HG03432 (cell line): ENCODE measurements around the gene TES.
"Not testable (repeated sequence)": the region's sequence is repeated elsewhere in the genome, so short reads cannot be mapped to it uniquely, and the experiment has no call there.

ENCODE experiments used
- ATAC-seq: cut with Tn5 transposase; IDR thresholded peaks from one replicate; pipeline ENCODE4 v1.9.1; 2021; ENCODE audit warnings: mild to moderate bottlenecking, moderate library complexity; ENCODE audit not compliant: unreplicated experiment

TES gene

GRCh38 chr7:116279217-116279616 lies 68.9 kb downstream of the TES start:
- ATAC-seq = no peak

GRCh38 chr7:116280803-116281202 lies 70.5 kb downstream of the TES start:
- ATAC-seq = no peak

DNA sequence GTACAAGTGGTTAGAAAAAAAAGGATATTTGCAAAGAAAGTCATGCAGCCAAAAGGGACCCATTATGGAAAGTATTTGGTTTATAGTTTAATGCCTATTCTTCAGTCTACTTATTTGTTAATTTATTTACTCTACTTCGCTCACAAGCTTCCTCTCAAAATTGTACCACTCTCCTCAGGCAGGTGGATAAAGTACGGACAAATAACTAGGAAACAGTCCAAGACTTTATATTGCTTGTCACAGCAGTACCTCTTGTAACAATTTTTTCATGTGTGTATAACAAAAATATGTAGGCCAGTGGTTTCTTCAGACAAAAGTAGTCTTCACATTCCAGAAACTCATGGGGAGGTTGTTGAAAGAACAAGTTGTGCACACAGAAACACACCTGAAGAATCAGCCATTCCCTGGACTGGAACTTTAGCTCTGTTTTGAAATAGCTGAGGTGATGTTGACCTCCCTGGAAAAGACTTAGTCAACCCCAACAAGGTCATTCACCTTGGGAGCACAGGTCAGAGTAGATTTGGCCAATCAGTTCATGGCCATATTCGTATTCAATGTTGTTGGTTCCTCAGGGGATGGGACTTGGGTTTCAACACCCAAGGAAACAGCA lies 73.4 kb downstream of the TES start:
- no peak for ATAC-seq

DNA sequence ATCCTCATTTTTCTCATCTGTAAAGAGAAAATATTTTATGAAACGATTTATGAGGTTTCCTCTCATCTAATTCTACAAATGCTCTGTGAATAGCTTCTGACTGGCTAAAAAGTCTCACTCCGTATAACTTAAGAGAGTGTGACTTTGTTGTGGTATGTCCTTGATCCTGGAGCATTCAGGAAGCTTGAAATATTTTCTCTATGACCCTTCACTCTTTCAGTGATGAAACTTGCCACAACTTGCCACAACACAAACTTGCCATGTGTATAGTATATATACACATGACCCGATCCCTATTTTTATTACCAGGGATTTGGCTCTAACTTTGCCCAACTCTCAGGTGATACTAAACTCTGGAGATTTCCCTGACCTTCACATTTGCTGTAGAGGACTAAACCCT lies 74.1 kb downstream of the TES start:
- no peak for ATAC-seq

- no peak for ATAC-seq
Observed at GRCh38 chr7:116285252-116285651, 74.9 kb downstream of the TES start.

- ATAC-seq = no peak
Observed at GRCh38 chr7:116290740-116291139, 80.4 kb downstream of the TES start.

DNA sequence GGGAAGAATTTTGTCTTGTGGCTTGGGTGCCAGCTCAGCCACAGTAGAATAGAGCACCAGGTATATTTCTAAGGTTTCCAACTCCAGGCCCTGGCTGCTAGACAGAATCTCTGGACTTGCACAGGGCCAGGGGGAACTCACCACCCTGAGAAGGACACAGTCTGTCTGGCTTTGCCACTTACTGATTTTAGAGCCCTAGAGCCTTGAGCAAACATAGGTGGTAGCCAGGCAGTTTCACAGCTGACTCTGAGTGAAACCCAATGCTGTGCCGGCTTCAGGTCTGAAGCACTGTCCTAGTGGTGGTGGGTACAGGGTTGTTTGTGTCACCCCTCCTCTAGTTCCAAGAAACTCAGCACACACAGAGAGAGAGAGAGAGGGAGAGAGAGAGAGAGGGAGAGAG lies 81.6 kb downstream of the TES start:
- no peak for ATAC-seq

- no peak for ATAC-seq
Observed at GRCh38 chr7:116292381-116292780, 82.0 kb downstream of the TES start.

DNA sequence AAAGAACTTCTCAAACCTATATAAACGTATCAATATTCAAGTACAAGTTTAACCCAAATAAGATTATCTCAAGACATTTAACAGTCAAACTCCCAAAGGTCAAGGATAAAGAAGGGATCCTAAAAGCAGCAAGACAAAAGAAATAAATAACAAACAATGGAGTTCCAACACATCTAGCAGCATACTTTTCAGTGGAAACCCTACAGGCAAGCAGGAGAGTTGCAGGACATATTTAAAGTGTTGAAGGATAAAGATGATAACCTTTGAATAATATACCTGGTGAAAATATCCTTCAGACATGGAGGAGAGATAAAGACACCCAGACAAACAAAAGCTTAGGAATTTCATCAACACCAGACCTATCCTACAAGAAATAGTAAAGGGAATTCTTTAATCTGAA lies 82.8 kb downstream of the TES start:
- no peak for ATAC-seq

DNA sequence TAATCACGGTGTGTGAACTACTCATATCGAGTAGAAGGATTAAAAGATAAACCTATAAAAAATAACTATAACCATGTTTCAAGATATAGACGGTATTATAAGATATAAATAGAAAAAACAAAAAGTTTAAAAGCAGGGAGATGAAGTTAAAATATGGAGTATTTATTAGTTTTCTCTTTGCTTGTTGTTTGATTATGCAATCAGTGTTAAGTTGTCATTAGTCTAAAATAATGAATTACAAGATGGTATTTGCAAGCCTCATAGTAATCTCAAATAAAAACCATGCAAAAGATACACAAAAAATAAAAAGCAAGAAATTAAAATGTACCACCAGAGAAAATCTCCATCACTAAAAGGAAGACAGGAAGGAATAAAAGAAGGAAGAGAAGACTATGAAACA lies 83.3 kb downstream of the TES start:
- ATAC-seq = no peak

DNA sequence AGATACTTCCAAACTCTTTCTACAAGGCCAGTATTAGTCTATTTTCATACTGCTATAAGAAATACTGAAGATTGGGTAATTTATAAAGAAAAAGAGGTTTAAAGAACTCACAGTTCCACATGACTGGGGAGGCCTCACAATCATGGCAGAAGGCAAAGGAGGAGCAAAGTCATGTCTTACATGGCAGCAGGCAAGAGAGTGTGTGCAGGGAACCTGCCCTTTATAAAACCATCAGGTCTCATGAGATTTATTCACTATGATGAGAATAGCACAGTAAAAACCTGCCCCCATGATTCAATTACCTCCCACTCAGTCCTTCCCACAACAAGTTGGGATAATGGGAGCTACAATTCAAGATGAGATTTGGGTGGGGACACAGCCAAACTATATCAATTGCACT lies 85.6 kb downstream of the TES start:
- ATAC-seq = not testable (repeated sequence)

DNA sequence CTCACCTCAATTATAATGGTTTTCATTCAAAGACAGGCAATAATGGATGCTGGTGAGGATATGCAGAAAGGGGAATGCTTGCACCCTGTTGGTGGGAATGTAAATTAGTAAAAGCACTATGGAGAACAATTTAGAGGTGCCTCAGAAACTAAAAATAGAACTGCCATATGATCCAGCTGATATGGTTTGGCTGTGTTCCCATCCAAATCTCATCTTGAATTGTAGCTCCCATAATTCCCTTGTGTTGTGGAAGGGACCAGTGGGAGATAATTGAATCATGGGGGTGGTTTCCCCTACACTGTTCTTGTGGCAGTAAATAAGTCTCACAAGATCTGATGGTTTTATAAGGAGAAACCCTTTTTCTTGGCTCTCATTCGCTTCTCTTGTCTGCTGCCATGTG lies 87.7 kb downstream of the TES start:
- no peak for ATAC-seq

DNA sequence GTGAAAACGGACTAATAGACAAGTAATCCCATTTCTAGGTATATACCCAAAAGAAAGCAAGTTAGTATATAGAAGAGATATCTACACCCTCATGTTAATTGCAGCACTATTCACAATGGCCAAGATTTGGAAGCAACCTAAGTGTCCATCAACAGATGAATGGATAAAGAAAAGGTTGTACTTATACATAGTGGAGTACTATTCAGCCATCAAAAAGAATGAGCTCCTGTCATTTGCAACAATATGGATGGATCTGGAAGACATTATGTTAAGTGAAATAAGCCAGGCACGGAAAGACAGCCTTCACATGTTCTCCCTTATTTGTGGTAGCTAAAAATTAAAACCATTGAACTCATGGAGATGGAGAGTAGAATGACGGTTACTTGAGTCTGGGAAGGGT lies 88.2 kb downstream of the TES start:
- ATAC-seq = no peak

- no peak for ATAC-seq
Observed at GRCh38 chr7:116305485-116306408, 95.4 kb downstream of the TES start.

- ATAC-seq = no peak
Observed at GRCh38 chr7:116306409-116307048, 96.2 kb downstream of the TES start.

- ATAC-seq = peak; percentile 60
Observed at GRCh38 chr7:116307253-116307652, 96.9 kb downstream of the TES start.
